SK-N-SH (cell line): ENCODE data around the gene TPRA1. TPM values are rescaled to one million over a fixed set of nuclear protein-coding genes. Genes with fewer than 3 reads are reported as not detected.

Experiments used
- CTCF ChIA-PET: fragments of 300-600, 350-600 bp; formaldehyde crosslinking; extraction: SDS; loops from one replicate; lab custom pipeline; 2021; lab: Yijun Ruan, JAX
- POLR2A ChIA-PET: fragments of 350-600 bp; sonication (Branson Sonifier 250); formaldehyde crosslinking; extraction: SDS; loops from one replicate; lab custom pipeline; 2020; ENCODE audit warnings: antibody characterized with exemption, inconsistent platforms; lab: Yijun Ruan, JAX
- DNase-seq: peaks from one replicate; pipeline ENCODE4 v3.0.0; 2012
- H2AFZ ChIP-seq: fragments of 200-600 bp; sonication (generic); 2 replicates; pipeline ENCODE4 v1.8.1; 2016; ENCODE audit warnings: antibody characterized with exemption, mild to moderate bottlenecking, low read depth
- H3F3A ChIP-seq: fragments of 200-600 bp; sonication (generic); replicated peaks from 2 replicates; pipeline ENCODE3; 2016; ENCODE audit warnings: antibody characterized with exemption, mild to moderate bottlenecking; ENCODE audit not compliant: insufficient read depth
- H3K27ac ChIP-seq, 2 experiments: fragments of 200-500 bp in 1 of 2; fragments of 200-600 bp in 1 of 2; sonication (Bioruptor generic) in 1 of 2; sonication (generic), shearing (Covaris generic) in 1 of 2; 2 replicates each; pipeline versions ENCODE4 v1.5.1 to v1.6.1; 2014 to 2016; ENCODE audit warnings: low read depth in 2 of 2, inconsistent platforms in 1 of 2, low read length in 1 of 2, mild to moderate bottlenecking in 1 of 2, mixed read lengths in 1 of 2
- H3K27me3 ChIP-seq: fragments of 200-600 bp; sonication (generic), shearing (Covaris generic); 2 replicates; pipeline ENCODE4 v1.6.1; 2016; ENCODE audit warnings: mixed run types; ENCODE audit not compliant: insufficient read depth
- H3K36me3 ChIP-seq, 2 experiments: fragments of 200-500 bp in 1 of 2; fragments of 200-600 bp in 1 of 2; sonication (Bioruptor generic) in 1 of 2; sonication (generic) in 1 of 2; replicated peaks in 1 of 2; 2 replicates each; pipeline versions ENCODE3 to v1.5.1; 2014 to 2016; ENCODE audit warnings: low read length in 1 of 2, mild to moderate bottlenecking in 1 of 2; ENCODE audit not compliant: insufficient read depth in 2 of 2, control insufficient read depth in 1 of 2
- H3K4me1 ChIP-seq, 2 experiments: fragments of 200-500 bp in 1 of 2; fragments of 200-600 bp in 1 of 2; sonication (Bioruptor generic) in 1 of 2; sonication (generic), shearing (Covaris generic) in 1 of 2; 2 replicates each; pipeline versions ENCODE4 v1.5.1 to v1.6.1; 2014 to 2016; ENCODE audit warnings: low read depth in 1 of 2, low read length in 1 of 2, mixed run types in 1 of 2; ENCODE audit not compliant: insufficient read depth in 2 of 2, control insufficient read depth in 1 of 2
- H3K4me2 ChIP-seq: fragments of 200-600 bp; sonication (generic), shearing (Covaris generic); 2 replicates; pipeline ENCODE4 v1.6.1; 2017; ENCODE audit warnings: mixed run types
- H3K4me3 ChIP-seq, 2 experiments: fragments of 200-500 bp in 1 of 2; fragments of 200-600 bp in 1 of 2; sonication (Bioruptor generic) in 1 of 2; sonication (generic), shearing (Covaris generic) in 1 of 2; 2 replicates each; pipeline versions ENCODE4 v1.5.1 to v1.8.1; 2014 to 2016; ENCODE audit warnings: low read depth in 2 of 2, inconsistent platforms in 1 of 2, low read length in 1 of 2, mild to moderate bottlenecking in 1 of 2, mixed read lengths in 1 of 2, moderate library complexity in 1 of 2
- H3K79me2 ChIP-seq: fragments of 200-600 bp; sonication (generic); 2 replicates; pipeline ENCODE4 v1.8.1; 2017; ENCODE audit warnings: mild to moderate bottlenecking; ENCODE audit not compliant: insufficient read depth
- H3K9ac ChIP-seq: fragments of 200-600 bp; sonication (generic); 2 replicates; pipeline ENCODE4 v1.6.1; 2017; ENCODE audit warnings: mixed run types
- H3K9me2 ChIP-seq: fragments of 200-600 bp; sonication (generic); 2 replicates; pipeline ENCODE4 v1.6.1; 2017; ENCODE audit warnings: mixed run types
- H3K9me3 ChIP-seq: fragments of 200-600 bp; sonication (generic); 2 replicates; pipeline ENCODE4 v1.6.1; 2017; ENCODE audit warnings: mixed run types, mild to moderate bottlenecking, moderate library complexity
- H4K20me1 ChIP-seq: fragments of 200-600 bp; sonication (generic); 2 replicates; pipeline ENCODE4 v1.6.1; 2017; ENCODE audit warnings: mild to moderate bottlenecking, mixed run types; ENCODE audit not compliant: insufficient read depth
- ELF1 ChIP-seq: IDR thresholded peaks from 2 replicates; pipeline ENCODE4 v1.4.0; 2012
- EZH2phosphoT487 ChIP-seq: fragments of 200-600 bp; sonication (generic); IDR thresholded peaks from 2 replicates; pipeline ENCODE4 v1.6.1; 2017; ENCODE audit warnings: low read depth, mixed run types, mild to moderate bottlenecking, antibody characterized with exemption, moderate library complexity, borderline replicate concordance
- FOSL2 ChIP-seq: IDR thresholded peaks from 2 replicates; pipeline ENCODE4 v1.4.0; 2012; ENCODE audit warnings: low read depth, mild to moderate bottlenecking, moderate library complexity, borderline replicate concordance
- FOXJ3 ChIP-seq: sonication (generic); formaldehyde crosslinking; IDR thresholded peaks from 2 replicates; pipeline ENCODE4 v1.5.1; 2020; ENCODE audit warnings: mild to moderate bottlenecking, missing genetic modification reagents
- FOXM1 ChIP-seq: IDR thresholded peaks from 2 replicates; pipeline ENCODE4 v1.4.0; 2012; ENCODE audit warnings: low read depth, mild to moderate bottlenecking
- GABPA ChIP-seq: IDR thresholded peaks from 2 replicates; pipeline ENCODE4 v1.4.0; 2012; ENCODE audit warnings: low read depth, mild to moderate bottlenecking
- GATA2 ChIP-seq: sonication (generic); formaldehyde crosslinking; IDR thresholded peaks from 2 replicates; pipeline ENCODE4 v1.5.0; 2020; ENCODE audit warnings: mild to moderate bottlenecking, missing genetic modification reagents
- MEF2A ChIP-seq: IDR thresholded peaks from 2 replicates; pipeline ENCODE4 v1.4.0; 2012; ENCODE audit warnings: low read depth, borderline replicate concordance
- MXI1 ChIP-seq: IDR thresholded peaks from 2 replicates; pipeline ENCODE4 v1.6.1; 2012; ENCODE audit warnings: mild to moderate bottlenecking, low read depth, low read length, improper control_type of control experiment
- NRF1 ChIP-seq: IDR thresholded peaks from 2 replicates; pipeline ENCODE4 v1.6.1; 2012; ENCODE audit warnings: low read depth, mild to moderate bottlenecking, low read length
- RAD21 ChIP-seq: IDR thresholded peaks from 2 replicates; pipeline ENCODE4 v1.6.1; 2012; ENCODE audit warnings: mild to moderate bottlenecking, low read length
- RFX5 ChIP-seq: IDR thresholded peaks from 2 replicates; pipeline ENCODE4 v1.6.1; 2012; ENCODE audit warnings: mild to moderate bottlenecking, improper control_type of control experiment, low read length
- RXRA ChIP-seq: IDR thresholded peaks from 2 replicates; pipeline ENCODE4 v1.4.0; 2012; ENCODE audit warnings: low read depth, mild to moderate bottlenecking, borderline replicate concordance
- SMC3 ChIP-seq: IDR thresholded peaks from 2 replicates; pipeline ENCODE4 v1.6.1; 2012; ENCODE audit warnings: low read depth, low read length, improper control_type of control experiment
- TCF12 ChIP-seq: IDR thresholded peaks from 2 replicates; pipeline ENCODE4 v1.4.0; 2012
- TEAD4 ChIP-seq: IDR thresholded peaks from 2 replicates; pipeline ENCODE4 v1.4.0; 2012; ENCODE audit warnings: mild to moderate bottlenecking, borderline replicate concordance; ENCODE audit not compliant: insufficient read depth
- YY1 ChIP-seq: IDR thresholded peaks from 2 replicates; pipeline ENCODE4 v1.4.0; 2012; ENCODE audit warnings: low read depth, mild to moderate bottlenecking
- WGBS: methylation state at CpG from one replicate; pipeline ENCODE4 v1.1.6; 2017; ENCODE audit warnings: low lambda C conversion rate; 5-methylcytosine and 5-hydroxymethylcytosine counted together
- polyA plus RNA-seq, 3 experiments: library from polyadenylated mRNA; depleted of rRNA; stranded (reverse); fragments of >200 nt; gene quantifications; 2 replicates each; pipeline ENCODE4 v1.2.3, GENCODE V29; 2012
- TF ChIP-seq, protein P1 (sequence below): fragments of 200-600 bp; sonication (generic); IDR thresholded peaks from 2 replicates; pipeline ENCODE4 v1.6.1; 2017; ENCODE audit warnings: antibody characterized with exemption, mild to moderate bottlenecking, moderate library complexity
- TF ChIP-seq, protein P2 (sequence below): IDR thresholded peaks from 2 replicates; pipeline ENCODE4 v1.4.0; 2012; ENCODE audit warnings: low read depth
- TF ChIP-seq, protein P3 (sequence below): IDR thresholded peaks from 2 replicates; pipeline ENCODE4; 2012
- TF ChIP-seq, protein P4 (sequence below): fragments of 150-350 bp; IDR thresholded peaks from 2 replicates; pipeline ENCODE4 v1.6.1; 2016; ENCODE audit warnings: mild to moderate bottlenecking, low read depth, low read length

Gene TPRA1
- polyA plus RNA-seq, 1 of the 3 experiments (the other 2 are of a cell fraction), result 26.3 TPM

DNA sequence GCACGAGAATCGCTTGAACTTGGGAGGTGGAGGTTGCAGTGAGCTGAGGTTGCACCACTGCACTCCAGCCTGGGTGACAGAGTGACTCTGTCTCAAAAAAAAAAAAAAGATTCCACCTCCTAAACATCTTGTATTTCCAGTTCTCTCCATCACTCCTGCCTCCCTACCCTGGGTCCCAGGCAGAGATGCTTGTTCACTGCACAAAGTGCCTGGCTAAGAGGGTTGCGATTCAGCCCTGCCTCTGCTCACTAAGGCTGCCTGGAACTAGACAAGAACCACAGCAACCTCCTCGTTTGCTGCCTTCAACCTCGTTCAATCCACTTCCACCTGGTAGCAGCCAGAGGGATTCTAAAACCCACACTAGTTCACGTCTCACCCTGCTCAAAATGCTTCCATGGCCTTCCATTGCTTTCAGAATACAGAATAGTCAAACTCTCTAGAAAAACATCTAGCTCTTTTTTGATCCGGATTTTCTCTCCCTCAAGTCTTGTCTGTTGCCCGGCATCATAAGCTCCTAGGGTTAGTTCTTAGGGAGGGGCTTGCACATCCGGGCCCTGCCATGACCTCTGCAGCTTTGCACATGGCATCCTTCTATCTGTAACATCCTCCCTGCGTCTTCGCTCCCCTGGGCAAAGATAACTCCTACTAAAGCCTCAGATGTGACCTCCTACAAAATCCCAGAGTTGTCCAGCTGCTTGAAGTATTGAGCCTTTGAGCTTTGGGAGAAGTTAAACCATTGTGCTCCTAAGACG is 6.7 kb upstream of the TPRA1 start:
- Histone ChIP-seq H3K36me3 (peaks cover 3 to 8% of the 10 kb centered on the region in 2 experiments), H3K4me2 (peak overlapping the region; percentile 83), H2AFZ (peak overlapping the region; percentile 97; the same call in 1 of the 2 replicates), H3K9me3 (no peaks in the 10 kb centered on the region), H4K20me1 (no peaks in the 10 kb centered on the region), H3F3A (no peaks in the 10 kb centered on the region), H3K27me3 (no peaks in the 10 kb centered on the region)
- CTCF ChIA-PET, result interaction anchor here (0.8 to 5.7 kb wide), 3 partner anchors 22 to 99 kb away, joined by 3 to 34 read pairs (median 6); no protein-coding TSS in a partner anchor
- 91% methylated on average over 12 of the region's 12 CpGs for WGBS
- POLR2A ChIA-PET, result interaction anchor here (1.0 to 1.9 kb wide), 2 partner anchors 8 to 22 kb away, joined by 4 to 6 read pairs; no protein-coding TSS in a partner anchor
- TF ChIP-seq FOXM1 (no peak), RFX5 (no peak), MXI1 (no peak), ELF1 (no peak), TEAD4 (no peak)
- TF ChIP-seq, protein P1, sequence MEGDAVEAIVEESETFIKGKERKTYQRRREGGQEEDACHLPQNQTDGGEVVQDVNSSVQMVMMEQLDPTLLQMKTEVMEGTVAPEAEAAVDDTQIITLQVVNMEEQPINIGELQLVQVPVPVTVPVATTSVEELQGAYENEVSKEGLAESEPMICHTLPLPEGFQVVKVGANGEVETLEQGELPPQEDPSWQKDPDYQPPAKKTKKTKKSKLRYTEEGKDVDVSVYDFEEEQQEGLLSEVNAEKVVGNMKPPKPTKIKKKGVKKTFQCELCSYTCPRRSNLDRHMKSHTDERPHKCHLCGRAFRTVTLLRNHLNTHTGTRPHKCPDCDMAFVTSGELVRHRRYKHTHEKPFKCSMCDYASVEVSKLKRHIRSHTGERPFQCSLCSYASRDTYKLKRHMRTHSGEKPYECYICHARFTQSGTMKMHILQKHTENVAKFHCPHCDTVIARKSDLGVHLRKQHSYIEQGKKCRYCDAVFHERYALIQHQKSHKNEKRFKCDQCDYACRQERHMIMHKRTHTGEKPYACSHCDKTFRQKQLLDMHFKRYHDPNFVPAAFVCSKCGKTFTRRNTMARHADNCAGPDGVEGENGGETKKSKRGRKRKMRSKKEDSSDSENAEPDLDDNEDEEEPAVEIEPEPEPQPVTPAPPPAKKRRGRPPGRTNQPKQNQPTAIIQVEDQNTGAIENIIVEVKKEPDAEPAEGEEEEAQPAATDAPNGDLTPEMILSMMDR, result no peak
- TF ChIP-seq, all 33 proteins: peak for 0
- no peak for DNase-seq
- H3K79me2 ChIP-seq, result peaks cover 33% of the 10 kb centered on the region
- peaks cover 6 to 19% of the 10 kb centered on the region in 2 experiments; a peak in 3 of 4 replicates for H3K4me1 ChIP-seq
- no peaks in the 10 kb centered on the region for H3K9me2 ChIP-seq
- H3K27ac ChIP-seq, result no peak overlapping the region
- H3K4me3 ChIP-seq, result no peak overlapping the region; a peak in 1 of 4 replicates
- no peak overlapping the region for H3K9ac ChIP-seq

DNA sequence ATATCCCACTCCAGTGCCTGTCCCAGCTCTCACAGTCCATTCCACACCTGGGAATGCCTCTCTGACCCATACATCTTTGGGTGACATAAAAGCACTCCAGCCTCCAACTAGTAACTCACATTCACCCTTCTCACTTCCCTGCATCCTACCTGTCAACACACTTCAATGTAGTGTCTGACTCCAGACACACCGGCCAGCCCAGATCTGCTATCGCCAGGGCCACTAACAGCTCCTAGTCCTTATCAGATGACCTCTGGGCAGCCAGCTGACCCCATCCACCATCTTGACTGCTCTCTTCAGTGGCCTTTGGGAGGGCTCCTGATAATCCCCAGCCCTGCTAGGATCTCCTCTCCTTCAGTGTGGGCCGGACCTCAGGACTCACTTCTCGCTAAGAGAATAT is 4.8 kb upstream of the TPRA1 start:
- no peaks in the 10 kb centered on the region for H3K27me3 ChIP-seq
- no peaks in the 10 kb centered on the region for H4K20me1 ChIP-seq
- no peaks in the 10 kb centered on the region for H3K36me3 ChIP-seq
- H3K9me3 ChIP-seq, result no peaks in the 10 kb centered on the region
- no peak overlapping the region for H3K4me3 ChIP-seq
- 92% methylated on average over 4 of the region's 4 CpGs for WGBS
- DNase-seq, result no peak
- CTCF ChIA-PET, result interaction anchor here (5.7 kb wide), 1 partner anchor 20 kb away, joined by 34 read pairs; no protein-coding TSS in a partner anchor
- peaks cover 19% of the 10 kb centered on the region for H3K79me2 ChIP-seq
- H3K4me1 ChIP-seq, result peaks cover 6 to 26% of the 10 kb centered on the region in 2 experiments; a peak in 3 of 4 replicates
- H3F3A ChIP-seq, result peaks cover 9% of the 10 kb centered on the region
- POLR2A ChIA-PET, result no interaction called here
- H2AFZ ChIP-seq, result no peak overlapping the region
- H3K4me2 ChIP-seq, result no peak overlapping the region
- no peaks in the 10 kb centered on the region for H3K9me2 ChIP-seq
- no peak overlapping the region for H3K9ac ChIP-seq
- no peak overlapping the region for H3K27ac ChIP-seq
- TF ChIP-seq GATA2 (no peak), MEF2A (no peak), SMC3 (no peak), FOSL2 (no peak), TCF12 (no peak), NRF1 (no peak), RXRA (no peak), MXI1 (no peak), RFX5 (no peak), FOXJ3 (CRISPR knock-in tag) (no peak), RAD21 (no peak), GABPA (no peak), EZH2phosphoT487 (no peak), YY1 (no peak), FOXM1 (no peak)
- TF ChIP-seq, protein P2, sequence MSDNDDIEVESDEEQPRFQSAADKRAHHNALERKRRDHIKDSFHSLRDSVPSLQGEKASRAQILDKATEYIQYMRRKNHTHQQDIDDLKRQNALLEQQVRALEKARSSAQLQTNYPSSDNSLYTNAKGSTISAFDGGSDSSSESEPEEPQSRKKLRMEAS, result no peak
- TF ChIP-seq, protein P3, sequence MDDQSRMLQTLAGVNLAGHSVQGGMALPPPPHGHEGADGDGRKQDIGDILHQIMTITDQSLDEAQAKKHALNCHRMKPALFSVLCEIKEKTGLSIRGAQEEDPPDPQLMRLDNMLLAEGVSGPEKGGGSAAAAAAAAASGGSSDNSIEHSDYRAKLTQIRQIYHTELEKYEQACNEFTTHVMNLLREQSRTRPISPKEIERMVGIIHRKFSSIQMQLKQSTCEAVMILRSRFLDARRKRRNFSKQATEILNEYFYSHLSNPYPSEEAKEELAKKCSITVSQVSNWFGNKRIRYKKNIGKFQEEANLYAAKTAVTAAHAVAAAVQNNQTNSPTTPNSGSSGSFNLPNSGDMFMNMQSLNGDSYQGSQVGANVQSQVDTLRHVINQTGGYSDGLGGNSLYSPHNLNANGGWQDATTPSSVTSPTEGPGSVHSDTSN, result no peak
- TF ChIP-seq, protein P1, result no peak
- TF ChIP-seq, protein P4, sequence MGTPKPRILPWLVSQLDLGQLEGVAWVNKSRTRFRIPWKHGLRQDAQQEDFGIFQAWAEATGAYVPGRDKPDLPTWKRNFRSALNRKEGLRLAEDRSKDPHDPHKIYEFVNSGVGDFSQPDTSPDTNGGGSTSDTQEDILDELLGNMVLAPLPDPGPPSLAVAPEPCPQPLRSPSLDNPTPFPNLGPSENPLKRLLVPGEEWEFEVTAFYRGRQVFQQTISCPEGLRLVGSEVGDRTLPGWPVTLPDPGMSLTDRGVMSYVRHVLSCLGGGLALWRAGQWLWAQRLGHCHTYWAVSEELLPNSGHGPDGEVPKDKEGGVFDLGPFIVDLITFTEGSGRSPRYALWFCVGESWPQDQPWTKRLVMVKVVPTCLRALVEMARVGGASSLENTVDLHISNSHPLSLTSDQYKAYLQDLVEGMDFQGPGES, result no peak
